ENCODE results near the gene MPG.
"Not testable (repeated sequence)": the region's sequence is repeated elsewhere in the genome, so short reads cannot be mapped to it uniquely, and the experiment has no call there.

Gene MPG

DNA sequence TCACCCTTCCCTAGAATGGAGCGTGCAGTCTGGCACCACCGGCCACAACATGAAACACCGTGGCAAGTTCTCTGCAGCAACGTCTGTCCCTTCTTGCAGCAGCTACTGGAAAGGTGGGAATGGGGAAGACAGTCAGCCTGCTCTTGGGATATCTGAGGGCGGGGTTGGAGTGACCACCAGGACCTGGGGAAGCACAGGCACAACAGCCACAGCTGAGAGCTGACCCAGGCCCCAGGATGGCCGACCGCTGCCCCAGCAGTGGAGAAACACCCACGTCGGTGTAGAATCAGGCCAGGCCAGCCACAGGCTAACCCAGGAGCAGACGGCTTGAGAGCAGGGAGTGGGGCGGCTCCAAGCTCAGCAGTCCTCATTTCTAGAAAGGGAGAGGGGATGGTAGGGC, 39.8 kb upstream of the MPG start:
- not testable (repeated sequence) for H3K9ac ChIP-seq (ENCODE audit: low read length in 5 of 5); H3K36me3 ChIP-seq (ENCODE audit: control insufficient read depth in 5 of 5, insufficient read depth in 5 of 5, low read length in 5 of 5); H3K27me3 ChIP-seq (ENCODE audit: control insufficient read depth in 5 of 5, insufficient read depth in 4 of 5, low read length in 5 of 5); H3K9me3 ChIP-seq (ENCODE audit: control insufficient read depth in 5 of 5, low read length in 5 of 5); H3K27ac ChIP-seq (ENCODE audit: low read depth, low read length); H3K4me3 ChIP-seq (ENCODE audit: low read depth in 1 of 5, low read length in 5 of 5)
- peaks cover 0 to 16% (median 10%) of the 10 kb centered on the region in 5 donors for H3K4me1 ChIP-seq (ENCODE audit: control insufficient read depth in 5 of 5, insufficient read depth in 5 of 5, low read length in 5 of 5)

DNA sequence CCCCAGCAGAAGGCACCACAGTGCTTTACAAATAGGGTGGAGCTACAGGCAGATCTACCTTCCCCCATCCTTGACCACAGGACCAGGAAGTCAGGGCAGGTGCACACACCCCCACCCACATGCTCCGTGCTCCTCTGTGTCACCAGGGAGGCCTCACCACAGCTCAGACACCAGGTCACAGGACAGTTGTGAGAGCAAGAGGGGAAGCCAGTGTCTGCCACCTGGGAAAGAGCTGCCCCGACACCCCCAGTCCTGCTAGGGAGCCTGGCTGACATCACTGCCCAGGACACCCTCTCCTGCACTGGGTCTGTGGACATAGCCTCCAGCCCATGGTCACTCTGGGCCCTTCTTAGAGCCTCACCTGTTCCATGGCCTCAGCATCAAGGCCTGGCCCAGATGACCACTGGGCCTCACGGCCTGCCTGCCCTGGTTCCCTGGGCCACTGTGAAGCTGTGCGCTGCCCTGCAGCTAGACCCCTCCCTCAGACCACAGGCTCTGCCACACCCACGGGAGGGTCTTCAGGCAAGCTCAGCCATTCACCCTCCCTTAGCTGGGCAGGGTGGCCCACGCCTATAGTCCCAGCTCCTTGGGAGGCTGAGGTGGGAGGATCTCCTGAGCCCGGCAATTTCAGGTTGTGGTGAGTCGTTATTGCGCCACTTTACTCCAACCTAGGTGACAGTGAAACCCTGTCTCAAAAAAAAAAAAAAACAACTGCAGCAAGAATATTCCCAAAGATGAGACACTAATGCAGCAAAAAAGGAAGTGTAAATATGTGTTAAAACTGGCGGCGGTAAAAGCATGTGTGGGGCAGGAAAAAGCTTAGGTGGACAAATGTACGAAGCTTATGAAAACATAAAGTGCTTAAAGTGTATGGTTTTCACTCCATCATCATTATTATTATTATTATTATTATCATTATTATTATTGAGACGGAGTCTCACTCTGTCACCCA, 38.8 kb upstream of the MPG start:
- H3K4me1 ChIP-seq (ENCODE audit: control insufficient read depth in 5 of 5, insufficient read depth in 5 of 5, low read length in 5 of 5): peaks cover 0 to 14% (median 10%) of the 10 kb centered on the region in 5 donors
- H3K9ac ChIP-seq (ENCODE audit: low read length in 5 of 5): no peak overlapping the region
- no peak overlapping the region for H3K4me3 ChIP-seq (ENCODE audit: low read depth in 1 of 5, low read length in 5 of 5)
- H3K27ac ChIP-seq (ENCODE audit: low read depth, low read length): no peak overlapping the region
- H3K9me3 ChIP-seq (ENCODE audit: control insufficient read depth in 5 of 5, low read length in 5 of 5): no peaks in the 10 kb centered on the region
- no peaks in the 10 kb centered on the region for H3K27me3 ChIP-seq (ENCODE audit: control insufficient read depth in 5 of 5, insufficient read depth in 4 of 5, low read length in 5 of 5)
- H3K36me3 ChIP-seq (ENCODE audit: control insufficient read depth in 5 of 5, insufficient read depth in 5 of 5, low read length in 5 of 5): peaks cover 0 to 9% (median 3%) of the 10 kb centered on the region in 5 donors

DNA sequence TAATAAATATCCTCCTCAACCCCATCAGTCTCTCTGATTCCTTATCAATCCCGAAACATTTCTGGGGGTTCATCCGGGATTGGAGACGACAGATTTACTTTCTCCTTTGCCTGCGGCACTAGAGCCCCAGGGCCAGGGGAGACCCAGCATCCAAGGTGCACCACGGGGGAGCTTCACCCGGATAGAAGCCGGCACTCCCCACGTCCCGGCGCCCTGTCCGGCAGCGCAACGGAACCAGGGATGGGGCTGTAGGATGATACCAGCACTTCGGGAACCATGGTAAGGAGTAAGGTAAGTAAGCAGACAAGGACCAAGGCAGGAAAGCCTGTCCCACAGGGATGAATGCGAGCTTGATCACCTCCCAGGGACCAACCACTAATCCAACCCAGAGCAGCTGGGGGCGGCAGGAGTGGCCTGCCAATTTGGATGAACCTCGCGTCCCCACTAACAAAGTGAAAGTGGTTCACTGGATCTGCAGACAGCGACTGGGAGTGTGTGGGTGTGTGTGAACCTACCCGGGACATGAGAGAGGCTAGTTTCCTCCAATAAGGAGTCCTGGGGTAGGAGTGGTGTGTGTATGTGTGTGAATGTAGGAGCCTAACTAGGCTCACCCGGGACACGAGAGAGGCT, 36.5 kb upstream of the MPG start:
- peaks cover 0 to 3% (median 0%) of the 10 kb centered on the region in 5 donors for H3K4me1 ChIP-seq (ENCODE audit: control insufficient read depth in 5 of 5, insufficient read depth in 5 of 5, low read length in 5 of 5)
- H3K27me3 ChIP-seq (ENCODE audit: control insufficient read depth in 5 of 5, insufficient read depth in 4 of 5, low read length in 5 of 5): no peaks in the 10 kb centered on the region
- H3K27ac ChIP-seq (ENCODE audit: low read depth, low read length): no peak overlapping the region
- H3K9me3 ChIP-seq (ENCODE audit: control insufficient read depth in 5 of 5, low read length in 5 of 5): no peaks in the 10 kb centered on the region
- peaks cover 0 to 21% (median 14%) of the 10 kb centered on the region in 5 donors for H3K36me3 ChIP-seq (ENCODE audit: control insufficient read depth in 5 of 5, insufficient read depth in 5 of 5, low read length in 5 of 5)
- H3K4me3 ChIP-seq (ENCODE audit: low read depth in 1 of 5, low read length in 5 of 5): peak overlapping the region in 3 of 5 donors; percentile 12 to 38 (median 31)
- H3K9ac ChIP-seq (ENCODE audit: low read length in 5 of 5): no peak overlapping the region

DNA sequence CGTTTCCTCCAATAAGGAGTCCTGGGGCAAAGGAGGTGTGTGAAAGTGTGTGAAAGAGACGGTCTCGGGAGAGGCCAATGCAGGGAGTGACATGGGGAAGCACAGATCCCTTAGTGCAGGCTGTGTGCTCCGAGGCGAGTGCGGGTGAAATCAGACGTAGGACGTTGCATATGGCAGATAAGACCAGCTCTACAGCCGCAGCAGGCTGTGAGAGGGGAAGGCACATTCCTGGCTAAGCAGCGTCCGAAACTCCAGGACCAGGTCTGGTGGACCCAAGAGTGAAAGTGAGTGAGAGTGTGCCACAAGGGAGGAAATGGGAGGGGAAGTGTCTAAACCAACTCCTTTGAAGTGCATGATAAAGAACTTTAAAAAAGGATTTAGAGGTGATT, 36.0 kb upstream of the MPG start:
- H3K27ac ChIP-seq (ENCODE audit: low read depth, low read length): no peak overlapping the region
- peaks cover 0 to 3% (median 0%) of the 10 kb centered on the region in 5 donors for H3K4me1 ChIP-seq (ENCODE audit: control insufficient read depth in 5 of 5, insufficient read depth in 5 of 5, low read length in 5 of 5)
- no peaks in the 10 kb centered on the region for H3K27me3 ChIP-seq (ENCODE audit: control insufficient read depth in 5 of 5, insufficient read depth in 4 of 5, low read length in 5 of 5)
- no peak overlapping the region for H3K9ac ChIP-seq (ENCODE audit: low read length in 5 of 5)
- H3K9me3 ChIP-seq (ENCODE audit: control insufficient read depth in 5 of 5, low read length in 5 of 5): no peaks in the 10 kb centered on the region
- peak overlapping the region in 2 of 5 donors; percentile 31 to 38 for H3K4me3 ChIP-seq (ENCODE audit: low read depth in 1 of 5, low read length in 5 of 5)
- H3K36me3 ChIP-seq (ENCODE audit: control insufficient read depth in 5 of 5, insufficient read depth in 5 of 5, low read length in 5 of 5): peaks cover 4 to 24% (median 15%) of the 10 kb centered on the region in 5 donors

DNA sequence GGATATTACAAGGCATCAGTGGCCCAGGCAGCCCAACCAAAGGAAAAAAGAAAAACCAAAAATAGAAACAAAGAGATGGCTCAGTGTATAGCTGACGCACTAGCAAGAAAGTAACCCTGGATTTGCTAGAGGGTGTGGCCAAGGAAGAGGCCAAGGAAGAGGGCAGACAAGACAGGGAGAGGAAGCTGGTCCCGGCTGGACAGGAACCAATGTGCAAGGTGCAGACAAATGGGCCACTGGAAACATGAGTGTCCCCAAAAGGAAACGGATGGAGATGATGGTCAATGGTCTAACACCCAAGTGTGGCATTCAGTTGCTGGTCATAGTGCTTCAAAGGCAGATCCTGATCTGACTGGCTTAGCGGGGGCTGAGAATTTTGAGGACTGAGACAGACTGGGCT, 35.3 kb upstream of the MPG start:
- peaks cover 0 to 3% (median 0%) of the 10 kb centered on the region in 5 donors for H3K4me1 ChIP-seq (ENCODE audit: control insufficient read depth in 5 of 5, insufficient read depth in 5 of 5, low read length in 5 of 5)
- H3K27me3 ChIP-seq (ENCODE audit: control insufficient read depth in 5 of 5, insufficient read depth in 4 of 5, low read length in 5 of 5): no peaks in the 10 kb centered on the region
- H3K36me3 ChIP-seq (ENCODE audit: control insufficient read depth in 5 of 5, insufficient read depth in 5 of 5, low read length in 5 of 5): peaks cover 4 to 28% (median 17%) of the 10 kb centered on the region in 5 donors
- H3K27ac ChIP-seq (ENCODE audit: low read depth, low read length): no peak overlapping the region
- H3K9ac ChIP-seq (ENCODE audit: low read length in 5 of 5): no peak overlapping the region
- no peaks in the 10 kb centered on the region for H3K9me3 ChIP-seq (ENCODE audit: control insufficient read depth in 5 of 5, low read length in 5 of 5)
- no peak overlapping the region for H3K4me3 ChIP-seq (ENCODE audit: low read depth in 1 of 5, low read length in 5 of 5)

DNA sequence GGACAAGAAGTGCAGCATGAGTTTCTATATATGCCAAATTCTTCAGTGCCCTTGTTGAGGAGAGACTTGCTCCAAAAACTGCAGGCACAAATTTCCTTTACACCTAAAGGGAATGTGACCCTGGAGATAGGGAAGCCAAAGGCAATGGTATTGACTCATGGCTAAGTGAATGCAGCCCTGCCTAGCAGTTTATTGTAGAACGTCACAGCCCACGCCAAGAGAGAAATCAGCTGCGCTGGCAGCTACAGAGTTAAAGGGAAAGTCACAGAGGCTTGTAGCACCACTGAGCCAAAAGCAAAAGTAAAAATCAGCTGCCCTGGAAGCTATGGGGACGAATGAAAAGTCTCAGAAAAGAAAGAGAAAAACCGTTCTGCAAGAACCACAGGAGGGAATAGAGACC, 34.7 kb upstream of the MPG start:
- no peaks in the 10 kb centered on the region for H3K9me3 ChIP-seq (ENCODE audit: control insufficient read depth in 5 of 5, low read length in 5 of 5)
- H3K4me3 ChIP-seq (ENCODE audit: low read depth in 1 of 5, low read length in 5 of 5): no peak overlapping the region
- no peak overlapping the region for H3K9ac ChIP-seq (ENCODE audit: low read length in 5 of 5)
- H3K27me3 ChIP-seq (ENCODE audit: control insufficient read depth in 5 of 5, insufficient read depth in 4 of 5, low read length in 5 of 5): no peaks in the 10 kb centered on the region
- peaks cover 0 to 3% (median 0%) of the 10 kb centered on the region in 5 donors for H3K4me1 ChIP-seq (ENCODE audit: control insufficient read depth in 5 of 5, insufficient read depth in 5 of 5, low read length in 5 of 5)
- H3K36me3 ChIP-seq (ENCODE audit: control insufficient read depth in 5 of 5, insufficient read depth in 5 of 5, low read length in 5 of 5): peaks cover 4 to 28% (median 17%) of the 10 kb centered on the region in 5 donors
- no peak overlapping the region for H3K27ac ChIP-seq (ENCODE audit: low read depth, low read length)

DNA sequence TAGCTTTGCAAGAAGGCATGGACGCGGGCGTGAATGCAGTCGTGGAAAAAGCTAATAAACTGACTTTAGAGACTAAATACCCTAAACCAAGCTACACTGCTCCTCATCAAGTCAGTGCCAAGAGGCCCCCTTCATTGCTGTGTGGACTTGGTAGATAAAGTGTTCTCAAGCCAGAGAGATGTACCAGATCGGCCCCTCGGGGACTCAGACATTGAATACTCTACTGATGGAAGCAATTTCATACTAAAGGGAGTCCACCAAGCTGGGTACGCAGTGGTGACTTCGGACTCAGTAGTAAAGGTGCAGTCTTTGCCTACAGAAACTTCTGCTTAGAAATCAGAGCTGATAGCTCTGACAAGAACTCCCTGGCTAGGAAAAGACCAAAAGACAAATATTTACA, 33.4 kb upstream of the MPG start:
- H3K9ac ChIP-seq (ENCODE audit: low read length in 5 of 5): no peak overlapping the region
- peaks cover 0 to 3% (median 0%) of the 10 kb centered on the region in 5 donors for H3K4me1 ChIP-seq (ENCODE audit: control insufficient read depth in 5 of 5, insufficient read depth in 5 of 5, low read length in 5 of 5)
- no peaks in the 10 kb centered on the region for H3K27me3 ChIP-seq (ENCODE audit: control insufficient read depth in 5 of 5, insufficient read depth in 4 of 5, low read length in 5 of 5)
- H3K4me3 ChIP-seq (ENCODE audit: low read depth in 1 of 5, low read length in 5 of 5): no peak overlapping the region
- no peak overlapping the region for H3K27ac ChIP-seq (ENCODE audit: low read depth, low read length)
- H3K36me3 ChIP-seq (ENCODE audit: control insufficient read depth in 5 of 5, insufficient read depth in 5 of 5, low read length in 5 of 5): peaks cover 4 to 28% (median 17%) of the 10 kb centered on the region in 5 donors
- no peaks in the 10 kb centered on the region for H3K9me3 ChIP-seq (ENCODE audit: control insufficient read depth in 5 of 5, low read length in 5 of 5)

DNA sequence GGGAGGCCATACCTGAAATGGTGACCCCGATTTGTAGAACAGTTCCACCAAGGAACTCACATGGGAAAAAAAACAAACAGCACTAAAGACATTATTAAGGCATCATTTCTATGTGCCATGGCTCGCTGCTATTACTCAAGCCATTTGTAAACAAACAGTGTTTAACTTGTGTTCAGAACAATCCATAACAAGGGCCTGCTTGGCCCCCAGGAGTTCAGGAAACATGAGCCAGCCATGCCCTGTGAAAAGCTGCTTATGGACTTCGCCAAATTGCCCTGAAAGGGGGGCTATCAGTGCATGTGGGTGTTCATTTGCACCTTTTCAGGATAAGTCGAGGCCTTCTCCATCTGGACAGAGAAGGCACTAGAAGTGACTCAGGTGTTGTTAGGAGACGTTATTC, 32.6 kb upstream of the MPG start:
- Histone ChIP-seq H3K9ac (ENCODE audit: low read length in 5 of 5) (no peak overlapping the region), H3K27ac (ENCODE audit: low read depth, low read length) (no peak overlapping the region), H3K27me3 (ENCODE audit: control insufficient read depth in 5 of 5, insufficient read depth in 4 of 5, low read length in 5 of 5) (no peaks in the 10 kb centered on the region), H3K4me1 (ENCODE audit: control insufficient read depth in 5 of 5, insufficient read depth in 5 of 5, low read length in 5 of 5) (peaks cover 0 to 3% (median 0%) of the 10 kb centered on the region in 5 donors), H3K9me3 (ENCODE audit: control insufficient read depth in 5 of 5, low read length in 5 of 5) (no peaks in the 10 kb centered on the region), H3K36me3 (ENCODE audit: control insufficient read depth in 5 of 5, insufficient read depth in 5 of 5, low read length in 5 of 5) (peaks cover 4 to 32% (median 17%) of the 10 kb centered on the region in 5 donors), H3K4me3 (ENCODE audit: low read depth in 1 of 5, low read length in 5 of 5) (no peak overlapping the region)

DNA sequence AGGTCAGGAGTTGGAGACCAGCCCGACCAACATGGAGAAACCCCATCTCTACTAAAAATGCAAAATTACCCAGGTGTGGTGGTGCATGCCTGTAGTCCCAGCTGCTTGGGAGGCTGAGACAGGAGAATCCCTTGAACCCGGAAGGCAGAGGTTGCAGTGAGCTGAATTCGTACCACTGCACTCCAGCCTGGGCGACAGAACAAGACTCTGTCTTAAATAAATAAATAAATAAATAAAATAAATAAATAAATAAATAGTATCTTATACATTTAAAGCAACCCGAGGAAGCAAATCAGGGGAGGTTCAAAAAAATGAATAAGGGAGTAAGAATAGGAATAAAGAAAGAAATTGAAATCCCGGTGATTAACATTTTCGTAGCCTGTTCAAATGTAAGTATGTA, 31.5 kb upstream of the MPG start:
- H3K27me3 ChIP-seq (ENCODE audit: control insufficient read depth in 5 of 5, insufficient read depth in 4 of 5, low read length in 5 of 5); H3K9ac ChIP-seq (ENCODE audit: low read length in 5 of 5); H3K4me1 ChIP-seq (ENCODE audit: control insufficient read depth in 5 of 5, insufficient read depth in 5 of 5, low read length in 5 of 5); H3K27ac ChIP-seq (ENCODE audit: low read depth, low read length); H3K9me3 ChIP-seq (ENCODE audit: control insufficient read depth in 5 of 5, low read length in 5 of 5); H3K4me3 ChIP-seq (ENCODE audit: low read depth in 1 of 5, low read length in 5 of 5): not testable (repeated sequence)
- H3K36me3 ChIP-seq (ENCODE audit: control insufficient read depth in 5 of 5, insufficient read depth in 5 of 5, low read length in 5 of 5): peaks cover 4 to 36% (median 17%) of the 10 kb centered on the region in 5 donors

DNA sequence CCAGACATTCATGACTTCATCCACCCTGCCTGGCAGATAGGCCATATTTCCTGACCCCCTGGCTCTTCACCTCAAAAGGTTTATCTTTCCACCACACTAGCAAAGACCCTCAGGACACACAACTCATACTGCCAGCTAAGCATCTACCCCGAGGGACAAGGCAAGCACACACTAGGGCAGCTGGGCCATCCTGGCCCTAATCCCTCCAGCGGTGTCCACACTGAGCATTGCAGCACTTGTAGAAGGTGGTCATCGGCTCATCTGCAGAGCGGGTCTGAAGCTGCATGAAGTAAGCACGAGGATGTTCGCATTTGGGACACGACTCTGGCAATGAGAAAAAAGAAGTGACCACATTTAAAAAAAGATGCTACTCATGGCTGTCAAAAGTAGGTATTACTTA, 30.8 kb upstream of the MPG start:
- peaks cover 4 to 36% (median 17%) of the 10 kb centered on the region in 5 donors for H3K36me3 ChIP-seq (ENCODE audit: control insufficient read depth in 5 of 5, insufficient read depth in 5 of 5, low read length in 5 of 5)
- H3K27me3 ChIP-seq (ENCODE audit: control insufficient read depth in 5 of 5, insufficient read depth in 4 of 5, low read length in 5 of 5): no peaks in the 10 kb centered on the region
- H3K9ac ChIP-seq (ENCODE audit: low read length in 5 of 5): no peak overlapping the region
- no peak overlapping the region for H3K27ac ChIP-seq (ENCODE audit: low read depth, low read length)
- no peaks in the 10 kb centered on the region for H3K9me3 ChIP-seq (ENCODE audit: control insufficient read depth in 5 of 5, low read length in 5 of 5)
- H3K4me3 ChIP-seq (ENCODE audit: low read depth in 1 of 5, low read length in 5 of 5): no peak overlapping the region
- H3K4me1 ChIP-seq (ENCODE audit: control insufficient read depth in 5 of 5, insufficient read depth in 5 of 5, low read length in 5 of 5): peaks cover 0 to under 1% (median 0%) of the 10 kb centered on the region in 5 donors
